Right hindlimb (tissue), 1 donor: ENCODE measurements around the gene SLC22A14.
A peak's percentile ranks its signal among the peaks of the same experiment; 100 is the strongest.
"Not testable (repeated sequence)": the region's sequence is repeated elsewhere in the genome, so short reads cannot be mapped to it uniquely, and the experiment has no call there.

Experiments used
- DNase-seq: peaks from one replicate; pipeline ENCODE4 v3.0.0-alpha.2; 2018

SLC22A14 gene, protein sequence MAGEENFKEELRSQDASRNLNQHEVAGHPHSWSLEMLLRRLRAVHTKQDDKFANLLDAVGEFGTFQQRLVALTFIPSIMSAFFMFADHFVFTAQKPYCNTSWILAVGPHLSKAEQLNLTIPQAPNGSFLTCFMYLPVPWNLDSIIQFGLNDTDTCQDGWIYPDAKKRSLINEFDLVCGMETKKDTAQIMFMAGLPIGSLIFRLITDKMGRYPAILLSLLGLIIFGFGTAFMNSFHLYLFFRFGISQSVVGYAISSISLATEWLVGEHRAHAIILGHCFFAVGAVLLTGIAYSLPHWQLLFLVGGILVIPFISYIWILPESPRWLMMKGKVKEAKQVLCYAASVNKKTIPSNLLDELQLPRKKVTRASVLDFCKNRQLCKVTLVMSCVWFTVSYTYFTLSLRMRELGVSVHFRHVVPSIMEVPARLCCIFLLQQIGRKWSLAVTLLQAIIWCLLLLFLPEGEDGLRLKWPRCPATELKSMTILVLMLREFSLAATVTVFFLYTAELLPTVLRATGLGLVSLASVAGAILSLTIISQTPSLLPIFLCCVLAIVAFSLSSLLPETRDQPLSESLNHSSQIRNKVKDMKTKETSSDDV

DNA sequence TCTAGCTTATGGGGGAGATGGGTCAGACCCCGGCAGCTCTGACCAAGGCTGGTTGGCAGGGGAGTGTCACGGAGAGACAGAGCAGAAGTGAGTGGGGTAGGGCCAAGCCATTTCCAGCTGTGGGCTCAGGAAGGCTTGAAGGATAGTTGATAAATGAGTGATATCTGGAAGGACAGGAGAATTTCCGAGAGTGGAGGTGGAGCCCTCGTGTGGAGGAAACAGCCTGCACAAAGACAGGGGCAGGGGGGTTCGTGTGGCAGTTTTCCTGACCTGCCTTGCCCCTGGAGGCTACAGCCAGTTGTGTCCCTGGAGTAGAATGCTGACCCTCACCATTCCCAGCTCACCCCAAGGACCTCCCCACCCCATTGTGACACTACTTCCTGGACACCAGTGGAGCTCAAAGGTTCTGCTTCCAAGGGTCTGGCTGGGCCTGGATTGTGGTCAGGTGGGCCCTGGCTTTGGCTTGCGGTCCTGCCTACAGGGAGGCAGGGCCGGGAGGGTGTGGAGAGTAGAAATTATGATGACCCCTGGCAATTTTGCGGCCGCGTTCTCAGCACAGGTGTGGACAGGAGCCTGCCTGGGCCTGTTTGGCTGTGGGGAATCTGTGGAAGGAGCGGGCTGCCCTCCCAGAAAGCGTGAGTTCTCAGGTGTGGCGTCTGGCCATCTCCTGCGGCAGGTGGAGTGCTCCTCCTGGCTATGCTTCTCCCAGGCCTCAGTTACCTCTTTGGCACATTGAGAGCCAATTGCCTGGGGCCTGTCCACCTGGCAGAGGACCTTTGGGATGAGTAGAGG, at the start of gene SLC22A14:
Gene SLC22A14, plus strand, starts transcription at position 400 of the 792 bp plus-strand sequence. CDS start 23,733 bp downstream, outside the sequence.
- no peak for DNase-seq

DNA sequence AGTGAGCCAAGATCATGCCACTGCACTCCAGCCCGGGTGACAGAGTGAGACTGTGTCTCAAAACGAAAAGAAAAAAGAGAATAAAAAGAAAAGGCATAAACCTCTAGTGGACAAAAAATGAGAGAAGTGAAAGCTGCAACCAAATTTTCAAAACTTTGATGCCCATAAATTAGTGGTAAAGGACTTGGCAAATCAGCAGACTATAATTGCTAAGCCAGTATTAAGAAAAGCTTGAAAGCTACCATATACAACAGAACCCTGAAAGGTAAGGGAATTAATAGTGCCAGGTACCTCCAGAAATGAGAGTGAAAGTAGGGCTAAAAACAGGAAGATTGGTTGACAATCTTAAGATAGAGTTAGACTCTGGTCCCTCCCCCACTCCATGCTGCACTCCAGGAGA, 49.4 kb upstream of the SLC22A14 start:
- DNase-seq = no peak

DNA sequence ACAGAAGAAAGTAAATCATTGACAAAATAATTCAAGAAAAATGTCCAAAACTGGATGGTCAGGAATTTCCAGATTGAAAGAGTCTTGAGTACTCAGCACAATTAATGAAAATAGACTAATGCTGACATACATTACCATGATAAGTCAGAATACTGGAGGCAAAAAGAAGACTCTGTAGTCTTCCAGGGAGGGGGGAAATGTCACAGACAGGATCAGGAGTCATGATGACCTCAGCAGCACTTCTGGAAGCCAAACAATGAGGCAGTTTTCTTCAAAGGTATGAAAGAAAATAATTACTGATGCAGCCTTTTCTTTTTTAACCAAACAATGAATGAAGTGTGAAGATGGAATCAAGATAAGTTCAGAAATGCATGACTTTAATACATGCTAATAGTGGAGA, 46.6 kb upstream of the SLC22A14 start:
- DNase-seq = no peak

DNA sequence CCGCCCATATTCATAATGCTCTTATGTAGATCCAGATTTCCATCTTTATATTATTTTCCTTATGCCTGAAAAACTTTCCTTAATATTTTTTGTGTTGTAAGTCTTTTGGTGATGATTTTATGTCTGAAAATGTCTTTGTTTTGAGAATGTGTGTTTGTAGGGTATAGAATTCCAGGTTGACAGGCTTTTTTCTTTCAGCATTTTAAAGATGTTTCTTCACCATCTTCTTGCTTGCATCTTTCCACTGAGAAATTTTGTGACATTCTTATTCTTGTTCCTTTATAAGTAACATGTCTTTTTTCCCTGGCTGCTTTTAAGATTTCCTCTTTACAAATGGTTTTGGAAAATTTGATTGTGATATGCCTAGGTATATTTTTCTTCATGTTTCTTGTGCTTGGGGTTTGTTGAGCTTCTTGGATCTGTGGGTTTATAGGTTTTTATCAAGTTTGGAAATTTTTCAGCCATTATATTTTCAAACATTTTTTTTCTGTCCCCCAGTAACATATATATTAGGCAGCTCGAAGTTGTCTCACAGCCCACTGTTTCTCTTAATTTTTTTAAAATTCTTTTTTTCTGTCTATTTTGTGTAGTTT, 43.6 kb upstream of the SLC22A14 start:
- no peak for DNase-seq

DNA sequence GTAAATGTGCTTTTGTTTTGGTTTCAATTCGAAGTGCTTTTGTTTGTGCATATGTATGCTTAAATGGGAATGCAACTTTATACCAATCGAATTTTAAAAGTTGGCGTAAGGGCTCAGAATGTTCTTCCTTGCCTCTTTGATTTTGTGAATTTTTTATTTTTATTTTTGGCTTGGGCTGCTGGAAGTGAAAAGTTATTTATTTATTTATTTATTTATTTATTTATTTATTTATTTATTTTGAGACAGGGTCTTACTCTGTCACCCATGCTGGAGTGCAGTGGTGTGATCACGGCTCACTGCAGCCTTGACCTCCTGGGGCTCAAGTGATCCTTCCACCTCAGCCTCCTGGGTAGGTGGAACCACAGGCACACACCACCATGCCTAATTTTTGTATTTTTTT, 39.3 kb upstream of the SLC22A14 start:
- DNase-seq = not testable (repeated sequence)

DNA sequence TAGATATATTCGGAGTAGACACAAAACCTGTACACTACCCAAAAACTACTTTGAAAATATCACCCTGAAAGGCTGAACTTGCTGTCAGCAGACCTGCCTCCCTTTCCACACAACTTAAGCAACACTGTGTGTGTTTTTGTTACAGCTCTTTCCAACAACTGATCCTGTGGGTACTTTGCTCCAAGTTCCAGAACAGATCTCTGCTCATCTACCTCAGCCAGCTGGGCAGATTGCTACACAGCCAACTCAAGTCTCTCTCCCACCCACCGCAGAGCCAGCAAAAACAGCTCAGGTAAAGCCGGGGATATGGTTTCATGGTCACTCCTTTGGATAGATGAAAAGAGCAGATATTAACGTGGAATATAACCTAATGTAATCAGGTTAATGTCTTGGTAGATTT, 36.2 kb upstream of the SLC22A14 start:
- DNase-seq = no peak

DNA sequence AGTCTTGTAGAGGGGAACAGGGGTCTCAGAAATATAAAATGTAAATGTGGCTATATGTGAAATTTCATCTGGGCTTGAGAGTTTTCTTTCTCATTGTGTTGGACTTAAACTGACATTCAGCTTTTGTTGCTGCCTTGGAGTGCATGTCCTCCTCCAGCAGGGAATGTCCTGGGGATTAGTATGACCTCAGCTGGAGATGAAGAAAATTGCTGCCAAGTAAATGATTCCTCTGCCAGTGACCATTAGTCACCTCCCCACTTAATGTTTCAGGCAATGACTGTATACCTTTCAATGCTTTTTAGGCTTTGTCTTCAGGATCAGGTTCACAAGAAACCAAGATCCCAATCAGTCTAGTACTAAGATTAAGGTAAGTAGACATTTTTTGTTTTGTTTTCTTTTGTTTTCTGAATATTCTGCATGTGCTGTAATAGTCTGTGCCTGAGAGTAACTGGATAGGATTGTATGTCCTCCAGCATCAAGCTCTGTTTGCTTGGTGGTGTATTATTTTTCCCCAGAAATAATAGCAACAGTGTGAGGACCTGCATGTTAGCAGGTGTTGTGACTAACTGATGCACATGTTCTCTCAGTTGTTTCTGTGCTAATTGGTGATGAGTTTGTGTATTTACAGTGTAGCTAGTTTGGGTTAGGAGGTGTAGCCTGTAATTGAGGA, 34.6 kb upstream of the SLC22A14 start:
- peak; percentile 40 for DNase-seq

DNA sequence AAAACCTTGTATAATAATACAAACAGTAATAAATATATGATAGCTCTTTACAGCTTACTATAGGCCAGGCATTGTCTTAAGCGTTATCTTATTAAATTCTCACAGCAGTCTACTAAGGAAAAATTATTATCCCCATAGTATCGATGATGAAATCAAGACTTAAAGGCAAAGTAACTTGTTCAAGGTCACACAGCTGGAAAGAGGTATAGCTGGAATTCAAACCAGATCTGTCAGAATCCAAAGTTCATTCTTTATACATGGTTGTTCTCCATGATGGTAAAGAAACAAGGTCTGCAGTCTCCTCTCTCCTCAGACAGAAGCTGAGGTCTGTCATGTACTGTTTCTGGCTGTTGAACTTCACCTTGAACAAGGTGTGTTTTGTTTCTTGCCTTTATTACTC, 31.9 kb upstream of the SLC22A14 start:
- no peak for DNase-seq

DNA sequence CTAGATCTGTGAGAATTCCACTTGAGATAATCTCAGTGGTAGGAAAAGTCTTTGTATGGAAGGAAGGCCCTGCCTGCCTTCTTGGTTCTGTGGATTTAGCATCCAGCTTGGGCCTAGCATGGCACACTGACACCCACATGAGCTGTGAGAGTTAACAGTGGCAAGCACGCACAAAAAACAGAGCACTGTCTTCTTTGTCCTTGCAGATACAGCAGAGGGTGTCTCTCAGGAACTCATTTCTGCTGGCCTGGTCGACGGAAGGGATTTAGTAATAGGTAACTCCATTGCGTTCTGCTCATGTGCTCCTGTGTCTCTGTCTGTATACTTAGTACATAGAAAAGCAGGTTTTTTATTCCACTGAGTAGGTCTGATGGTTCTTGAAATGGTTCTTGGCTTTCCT, 30.9 kb upstream of the SLC22A14 start:
- DNase-seq = no peak

DNA sequence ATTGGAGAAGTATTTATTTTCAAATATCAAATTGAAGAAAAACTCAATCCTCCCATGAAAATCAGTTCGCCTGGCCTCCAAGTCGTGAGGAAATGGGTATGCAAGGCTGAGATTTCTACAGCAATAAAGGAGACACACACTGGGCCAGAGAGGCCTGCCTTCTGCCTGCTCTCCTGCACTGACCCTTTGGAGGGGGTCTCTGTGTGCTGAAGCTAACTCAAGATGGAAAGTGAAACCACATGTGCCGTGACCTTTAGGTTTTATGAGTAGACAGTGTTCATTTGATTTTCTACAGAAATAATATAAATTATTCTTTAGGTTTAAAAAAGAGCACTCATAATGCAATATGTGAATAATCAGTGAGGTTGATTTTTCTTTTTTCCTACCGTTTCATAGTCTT, 28.4 kb upstream of the SLC22A14 start:
- DNase-seq = no peak

DNA sequence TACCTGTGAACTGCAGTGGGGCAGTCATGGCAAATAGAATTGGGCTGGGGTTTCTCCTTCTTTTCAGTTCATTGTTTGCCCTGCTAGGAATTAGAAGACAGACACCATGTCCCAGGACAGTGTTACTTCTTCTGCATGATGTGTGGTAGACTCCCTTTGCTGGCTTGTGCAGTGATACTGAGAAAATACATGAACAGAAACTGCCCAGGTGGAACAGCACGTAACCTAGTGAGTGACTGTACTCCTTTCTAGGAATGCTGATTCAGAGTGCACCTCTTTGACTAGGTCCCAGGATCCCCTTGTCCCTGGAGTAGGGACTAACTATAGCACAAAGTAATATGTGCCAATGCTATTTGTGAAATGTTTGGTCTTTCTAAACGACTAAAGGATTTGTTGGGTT, 27.2 kb upstream of the SLC22A14 start:
- no peak for DNase-seq

DNA sequence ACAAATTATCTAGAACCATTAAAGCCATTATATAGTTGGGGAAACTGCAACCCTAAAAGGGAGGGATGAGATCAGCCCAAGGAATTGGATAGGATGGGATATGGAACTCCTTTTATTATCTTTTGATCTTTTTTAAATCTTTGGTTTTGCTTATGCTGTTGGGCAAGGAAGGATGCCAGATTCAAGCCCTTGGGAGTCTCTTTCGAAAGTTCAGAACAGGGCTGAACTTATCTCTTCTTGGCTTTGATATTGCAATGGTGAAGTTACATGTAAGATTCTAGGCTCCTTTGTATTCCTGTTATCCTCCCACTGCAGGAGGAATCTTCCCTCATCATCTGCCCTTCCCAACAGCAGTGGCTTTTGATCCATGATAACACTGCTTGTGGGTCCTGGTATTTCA, 26.5 kb upstream of the SLC22A14 start:
- DNase-seq = no peak

DNA sequence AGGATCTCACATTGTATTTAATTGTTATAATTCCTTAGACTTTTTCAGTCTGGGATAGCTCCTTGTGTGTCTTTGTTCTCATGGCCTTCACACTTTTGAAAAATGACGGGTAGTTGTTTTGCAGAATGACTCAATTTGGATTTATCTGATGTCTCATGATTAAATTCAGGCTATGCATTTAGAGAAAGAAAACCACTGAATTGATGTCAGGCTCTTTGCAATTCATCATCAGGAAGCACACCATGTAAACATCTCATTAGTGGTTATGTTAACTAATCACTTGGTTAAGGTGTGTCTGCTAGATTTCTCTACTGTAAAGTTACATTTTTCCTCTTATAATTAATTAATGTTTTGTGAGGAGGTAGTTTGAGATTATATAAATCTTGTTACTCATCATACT, 24.5 kb upstream of the SLC22A14 start:
- no peak for DNase-seq

DNA sequence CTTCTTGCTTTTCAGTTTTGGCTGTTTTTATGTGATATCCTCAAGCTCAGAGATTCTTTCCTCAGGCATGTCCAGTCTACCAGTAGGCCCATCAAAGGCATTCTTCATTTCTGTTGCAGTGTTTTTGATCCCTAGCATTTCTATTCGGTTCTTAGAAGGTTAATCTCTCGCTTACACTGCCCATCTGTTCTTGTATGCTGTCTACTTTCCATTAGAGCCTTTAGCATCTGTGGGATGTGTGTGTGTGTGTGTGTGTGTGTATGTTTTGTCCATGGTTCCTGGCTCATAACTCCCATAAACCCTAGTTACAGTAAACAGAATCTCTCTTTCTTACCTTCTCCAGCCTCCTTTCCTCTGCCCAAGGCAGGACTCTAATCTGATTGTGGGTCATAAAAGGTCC, 21.6 kb upstream of the SLC22A14 start:
- DNase-seq = no peak

DNA sequence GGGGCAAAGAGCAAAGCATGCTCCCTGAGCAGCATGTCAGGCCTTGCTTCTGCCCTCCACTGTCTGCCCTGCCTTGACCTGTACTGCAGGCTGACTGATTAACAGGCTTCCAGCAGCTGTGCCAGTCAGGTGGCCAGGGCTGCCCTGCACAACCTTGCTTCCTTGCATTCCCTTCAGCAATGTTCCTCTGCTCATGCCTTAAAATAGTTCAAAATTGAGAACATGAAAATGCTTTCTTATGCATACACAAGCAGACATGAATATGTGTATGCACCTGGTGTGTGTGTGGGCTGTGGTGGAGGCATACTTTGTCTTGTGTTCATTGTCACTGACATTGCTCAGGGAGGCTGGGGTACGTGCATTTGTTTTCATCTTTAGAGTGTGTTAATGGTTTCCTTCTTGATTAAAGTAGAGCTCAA, 17.7 kb upstream of the SLC22A14 start:
- DNase-seq = no peak

DNA sequence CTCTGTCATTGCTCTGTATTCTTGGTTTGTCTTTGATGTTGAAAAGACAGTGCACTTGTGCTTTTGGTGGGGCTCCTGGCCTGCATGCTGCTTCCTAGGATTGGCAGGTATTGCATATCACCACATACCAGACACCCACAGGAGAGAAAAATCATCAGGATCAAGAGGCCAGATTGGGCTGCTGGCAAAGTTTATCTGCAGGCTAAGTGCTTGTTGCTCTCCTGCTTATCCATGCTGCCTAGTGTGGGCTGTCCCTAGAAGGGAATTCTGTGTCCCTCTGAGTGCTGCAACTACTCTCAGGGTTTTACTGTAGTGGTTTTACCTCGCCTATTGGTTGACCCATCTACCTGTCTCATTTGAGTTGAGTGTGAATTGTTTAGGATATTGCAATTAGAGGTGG, 17.3 kb upstream of the SLC22A14 start:
- no peak for DNase-seq

DNA sequence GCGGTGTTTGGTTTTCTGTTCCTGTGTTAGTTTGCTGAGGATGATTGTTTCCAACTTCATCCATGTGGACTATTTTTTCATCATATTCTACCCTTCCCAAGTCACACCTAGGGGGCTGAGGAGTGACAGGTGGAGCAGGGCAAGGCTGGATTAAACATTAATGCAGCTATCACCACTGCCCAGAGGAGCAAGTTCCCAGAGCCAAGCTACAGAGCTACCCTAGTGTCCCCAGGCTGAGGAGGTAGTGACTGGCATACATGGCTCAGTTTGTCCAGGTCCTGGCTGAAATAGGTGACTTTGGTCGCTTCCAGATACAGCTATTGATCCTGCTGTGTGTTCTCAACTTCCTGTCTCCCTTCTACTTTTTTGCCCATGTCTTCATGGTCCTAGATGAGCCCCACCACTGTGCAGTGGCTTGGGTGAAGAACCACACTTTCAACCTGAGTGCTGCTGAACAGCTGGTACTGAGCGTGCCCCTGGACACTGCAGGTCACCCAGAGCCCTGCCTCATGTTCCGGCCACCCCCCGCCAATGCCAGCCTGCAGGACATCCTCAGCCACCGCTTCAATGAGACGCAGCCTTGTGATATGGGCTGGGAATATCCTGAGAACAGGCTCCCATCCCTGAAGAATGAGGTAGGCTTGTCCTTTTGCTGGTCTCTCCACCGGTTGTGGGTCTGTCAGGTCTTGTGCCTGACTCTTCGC, 16.3 kb upstream of the SLC22A14 start, which contains the start of gene SLC22A13:
Gene SLC22A13, plus strand, starts transcription at position 209 of the 704 bp plus-strand sequence. Its CDS starts 49 bp downstream, at position 258.
- DNase-seq = no peak

DNA sequence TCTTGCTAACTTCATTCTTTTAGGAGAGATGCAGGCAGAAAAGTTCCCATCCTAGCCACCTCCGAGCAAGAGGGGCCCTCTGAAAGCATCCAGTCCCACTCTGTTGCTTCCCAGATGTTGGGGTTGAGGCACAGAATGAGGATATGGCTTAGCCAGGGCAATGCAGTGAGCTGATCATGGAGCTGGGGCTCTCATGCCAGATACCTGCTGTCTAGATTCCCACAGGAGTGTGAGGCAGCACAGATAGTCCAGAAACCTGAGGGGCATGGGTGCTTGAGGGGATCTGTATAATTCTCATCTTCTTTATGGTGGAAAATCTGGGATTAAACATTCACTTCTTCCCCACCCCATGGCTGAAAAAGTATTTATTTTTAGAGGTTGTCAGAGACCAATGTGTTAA, 15.3 kb upstream of the SLC22A14 start:
- DNase-seq = no peak

DNA sequence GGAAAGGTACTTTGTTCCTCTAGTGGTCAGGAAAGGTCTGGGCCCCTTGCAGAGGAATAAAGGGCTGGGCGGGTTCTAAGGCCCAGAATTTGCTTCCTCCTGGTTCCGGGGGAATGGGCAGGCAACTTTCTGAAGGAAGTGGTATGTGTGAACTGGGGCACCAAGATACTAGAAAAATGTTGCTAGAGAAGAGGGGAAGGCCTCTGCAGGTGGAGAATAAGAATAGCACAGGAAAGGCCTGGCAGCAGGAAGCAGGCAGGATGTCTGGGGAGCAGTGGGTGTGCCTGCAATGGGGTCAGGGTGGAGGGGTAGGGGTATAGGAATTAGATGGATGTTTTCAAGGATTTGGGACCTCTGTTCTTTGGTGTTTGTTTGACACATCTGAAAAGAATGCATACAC, 14.4 kb upstream of the SLC22A14 start:
- no peak for DNase-seq

DNA sequence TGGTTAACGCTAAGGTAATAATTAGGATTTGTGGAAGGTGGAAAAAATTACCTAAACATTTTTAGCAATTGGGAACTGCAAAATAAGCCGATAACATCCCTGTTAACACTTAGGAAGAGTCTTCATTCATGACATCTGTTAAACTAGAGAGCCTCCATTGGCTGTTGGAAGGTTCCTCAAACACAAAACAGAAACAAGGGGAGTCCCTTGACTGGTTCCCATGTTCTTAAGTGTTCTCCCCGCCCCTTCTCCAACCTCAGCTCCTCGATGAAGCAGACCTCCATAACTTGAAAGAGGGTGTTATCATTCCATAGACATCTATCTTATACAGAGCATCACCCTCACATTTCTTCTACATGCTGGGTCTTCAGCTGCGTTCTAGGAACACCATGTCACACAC, 14.0 kb upstream of the SLC22A14 start:
- DNase-seq = no peak

DNA sequence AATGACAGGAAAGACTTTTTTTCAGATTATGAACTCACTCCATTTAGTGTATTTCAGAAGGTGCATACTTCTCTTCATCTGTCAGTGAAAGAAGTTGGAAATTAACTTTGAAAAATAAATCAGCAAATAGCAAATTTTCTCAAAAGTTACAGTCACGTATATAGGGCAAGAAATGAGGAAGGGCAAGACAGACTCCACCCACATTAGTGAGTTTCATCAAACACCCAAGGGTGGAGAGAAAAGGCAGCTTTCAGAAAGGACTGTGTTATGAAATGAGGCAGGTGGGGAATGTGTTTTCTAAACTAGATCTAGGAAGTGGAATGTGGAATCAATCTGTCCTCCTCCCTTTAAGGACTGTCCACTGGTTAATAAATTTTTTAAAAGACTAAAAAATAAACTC, 13.6 kb upstream of the SLC22A14 start:
- DNase-seq = no peak

DNA sequence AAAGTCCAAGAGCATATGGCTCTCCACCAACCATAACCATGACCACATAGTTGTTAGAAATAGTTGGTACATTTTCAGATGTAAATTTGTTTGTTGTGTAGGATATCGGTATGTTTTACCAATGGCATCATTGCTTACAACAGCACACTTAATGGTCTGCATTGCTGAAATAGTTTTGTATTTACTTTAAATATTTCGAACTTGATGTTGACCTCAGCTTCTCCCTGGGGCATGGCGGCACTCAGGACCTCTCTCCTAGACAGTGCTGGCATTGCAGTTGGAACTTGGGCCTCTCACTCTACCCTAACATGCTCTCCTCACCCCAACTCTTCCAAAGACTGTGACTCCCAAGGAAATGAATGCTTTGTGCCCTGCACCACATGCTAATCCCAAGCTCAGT, 11.5 kb upstream of the SLC22A14 start:
- no peak for DNase-seq
